Caki2 (cell line): ENCODE results near the gene FANK1. TPM values are rescaled to one million over a fixed set of nuclear protein-coding genes. Genes with fewer than 3 reads are reported as not detected.

Experiments
- DNase-seq: peaks from one replicate; pipeline ENCODE4 v3.0.0-alpha.2; 2015; ENCODE audit warnings: low read depth
- in situ Hi-C: cut with HindIII; loops from 2 replicates; pipeline ENCODE4 v1.10.0; 2016; ENCODE audit warnings: low sequenced_read_pairs, low pct_unique_long_range_greater_than_20kb, mixed read lengths
- total RNA-seq: library from RNA; depleted of rRNA; stranded (reverse); fragments of >200 nt; shearing (Covaris generic); gene quantifications from 2 replicates; pipeline ENCODE4 v1.2.3, GENCODE V29; 2014; ENCODE audit warnings: low replicate concordance

The FANK1 gene
- total RNA-seq, 1 experiment from 2014 or later = 6.8 TPM

DNA sequence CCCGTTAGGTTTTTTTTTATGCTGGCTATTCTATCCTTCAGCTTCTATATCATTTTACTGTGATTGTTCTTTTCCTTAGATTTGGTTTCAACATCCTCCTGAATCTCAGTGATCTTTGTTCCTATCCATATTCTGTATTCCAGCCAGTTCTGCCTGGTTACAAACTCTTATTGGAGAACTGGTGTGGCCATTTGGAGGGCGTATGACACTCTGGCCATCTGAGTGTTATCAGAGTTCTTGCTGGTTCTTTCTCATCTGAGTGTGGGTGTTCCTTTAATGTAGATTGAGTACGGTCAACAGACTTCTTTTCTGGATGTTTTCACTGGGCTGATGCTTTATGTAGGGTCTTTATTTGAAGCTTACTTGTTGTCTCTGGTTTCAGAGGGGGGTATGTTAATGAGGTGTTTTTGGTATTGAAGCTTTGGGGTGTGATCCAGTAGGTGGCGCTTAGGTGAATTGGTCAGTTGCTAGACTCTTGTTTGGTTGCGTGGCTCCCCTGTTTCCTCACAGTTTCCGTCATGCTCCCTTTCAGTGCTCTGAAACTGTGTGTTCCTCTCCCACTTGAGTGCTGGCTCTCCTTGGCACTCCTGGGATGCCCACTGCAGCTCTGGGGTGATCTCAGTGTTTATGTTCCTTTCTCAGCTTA lies 80.7 kb downstream of the FANK1 start:
- in situ Hi-C loops = no loop called here
- no peak for DNase-seq

DNA sequence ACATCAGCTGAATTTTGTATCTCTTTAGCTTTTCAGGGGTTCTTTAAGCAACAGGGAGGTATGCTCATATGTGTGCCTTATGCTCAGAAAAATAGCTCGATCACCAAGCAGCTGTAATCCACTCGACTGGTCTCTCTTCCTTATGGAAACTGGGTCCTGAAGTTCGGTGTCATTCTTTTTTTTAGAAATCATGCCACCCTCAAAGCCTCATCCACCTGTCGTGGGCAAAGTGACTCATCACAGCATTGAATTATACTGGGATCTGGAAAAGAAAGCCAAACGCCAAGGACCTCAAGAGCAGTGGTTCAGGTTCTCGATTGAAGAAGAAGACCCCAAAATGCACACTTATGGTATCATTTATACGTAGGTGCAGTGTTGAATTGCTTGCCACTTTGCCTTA lies 83.6 kb downstream of the FANK1 start:
- no peak for DNase-seq
- in situ Hi-C loops = no loop called here

DNA sequence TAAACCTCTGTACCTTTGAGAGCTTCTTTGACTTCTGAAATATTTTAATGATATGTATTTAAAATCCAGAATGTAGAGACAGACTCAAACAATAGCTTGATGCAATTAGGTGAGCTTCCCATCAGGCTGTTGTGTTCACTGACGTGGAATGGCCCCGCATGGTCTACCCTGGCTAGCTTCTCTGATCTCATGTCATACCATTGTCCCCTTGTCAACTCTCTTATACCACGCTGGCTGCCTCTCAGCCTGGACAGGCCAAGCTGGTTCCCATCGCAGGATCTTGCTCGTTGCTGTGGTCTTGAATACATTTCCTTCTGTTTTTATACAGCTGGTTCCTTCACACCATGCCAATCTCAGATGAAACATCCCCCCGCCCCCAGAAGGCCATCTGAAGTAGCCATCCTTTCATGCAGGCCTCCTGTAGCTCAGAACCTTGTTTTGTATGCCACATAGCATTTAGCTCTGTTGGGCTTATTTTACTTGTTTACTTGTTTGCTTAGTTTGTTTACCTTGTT lies 84.2 kb downstream of the FANK1 start:
- in situ Hi-C loops = no loop called here
- DNase-seq = no peak

DNA sequence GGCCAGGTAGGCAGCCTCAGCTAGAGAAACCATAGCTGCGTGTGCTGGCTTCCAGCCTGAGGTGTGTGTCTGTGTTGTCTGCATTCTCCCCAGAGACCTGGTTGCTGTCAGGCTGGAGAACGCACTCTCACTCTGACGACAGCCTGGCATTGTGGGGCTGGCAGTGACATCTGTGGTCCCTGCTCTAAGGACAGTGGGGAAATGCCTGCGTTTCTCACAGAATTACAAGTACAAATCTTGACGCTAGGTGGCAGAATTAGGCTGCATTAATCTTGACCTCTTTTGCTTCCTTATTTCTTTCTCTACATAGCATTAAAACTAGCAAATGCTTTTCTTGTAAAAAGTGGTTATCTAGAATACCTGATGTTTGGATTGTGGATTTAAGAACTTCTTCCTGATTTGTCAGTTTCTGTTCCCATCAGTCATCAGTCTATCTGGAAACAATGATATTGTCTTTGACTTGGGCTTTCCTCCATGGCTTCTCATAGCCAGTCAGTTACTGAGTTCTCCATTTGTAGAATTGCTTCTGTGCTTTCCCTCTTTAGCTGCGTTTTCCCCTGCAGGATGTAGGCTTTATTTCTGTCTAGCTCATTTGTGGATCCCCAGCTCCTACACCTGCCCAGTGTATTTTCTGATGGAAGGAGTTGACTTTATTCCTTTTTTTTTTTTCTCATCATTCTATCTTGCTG lies 86.0 kb downstream of the FANK1 start:
- in situ Hi-C loops = no loop called here
- DNase-seq = peak; percentile 86

DNA sequence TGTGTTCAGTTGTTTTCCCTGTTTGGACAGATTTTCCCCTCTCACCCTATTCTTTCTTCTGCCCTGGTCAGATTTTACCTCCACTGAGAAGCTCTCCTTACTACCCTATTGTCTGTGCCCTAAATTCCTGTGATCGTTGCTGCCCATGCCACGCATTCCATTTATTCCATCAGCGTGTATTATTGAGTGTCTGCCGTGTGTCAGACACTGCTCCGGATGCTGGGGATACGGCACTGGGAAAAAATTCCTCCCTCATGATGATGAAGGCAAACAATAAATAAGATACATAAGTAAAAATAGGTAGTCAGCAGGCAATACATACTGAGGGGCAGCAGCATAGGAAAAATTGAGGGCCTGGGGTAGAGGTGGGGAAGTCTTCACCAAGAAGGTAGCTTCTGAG lies 86.8 kb downstream of the FANK1 start:
- in situ Hi-C loops = no loop called here
- no peak for DNase-seq

DNA sequence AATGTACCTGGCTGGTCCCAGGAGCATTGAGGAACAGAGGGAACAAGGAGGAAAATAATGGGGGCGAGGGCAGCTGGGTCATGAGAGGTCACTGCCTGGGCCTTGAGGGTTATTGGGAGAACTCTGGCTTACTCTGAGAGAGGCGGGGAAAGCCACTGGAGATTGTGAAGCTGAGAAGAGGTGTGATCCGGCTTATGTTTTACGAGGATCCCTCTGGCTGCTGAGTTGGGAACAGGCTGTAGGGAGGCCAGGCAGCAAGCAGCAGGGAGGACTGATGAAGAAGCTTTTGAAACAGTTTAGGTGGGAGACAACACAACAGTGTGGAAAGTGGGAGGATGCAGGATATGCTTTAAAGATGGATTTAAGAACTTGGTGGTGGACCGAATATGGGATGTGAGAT lies 87.3 kb downstream of the FANK1 start:
- no peak for DNase-seq
- in situ Hi-C loops = no loop called here

DNA sequence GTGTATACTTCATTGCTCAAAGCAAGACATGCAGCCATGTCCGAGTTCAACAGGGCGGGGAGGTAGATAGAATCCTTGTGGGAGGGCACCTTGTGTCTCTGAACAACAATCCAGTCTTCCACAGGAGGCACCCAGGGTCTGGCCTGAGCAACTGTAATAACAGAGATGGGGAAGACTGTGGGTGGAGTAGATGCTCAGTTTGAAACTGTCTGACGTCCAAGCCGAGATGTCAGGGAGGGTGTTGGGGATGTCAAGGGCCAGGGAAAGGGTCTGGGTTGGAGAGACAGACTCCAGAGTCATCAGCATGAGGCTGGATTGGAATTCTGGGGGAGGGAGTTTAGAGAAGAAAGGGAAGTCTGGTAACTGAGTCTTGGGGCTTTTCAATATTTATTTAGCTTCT lies 88.0 kb downstream of the FANK1 start:
- DNase-seq = no peak
- in situ Hi-C loops = no loop called here

DNA sequence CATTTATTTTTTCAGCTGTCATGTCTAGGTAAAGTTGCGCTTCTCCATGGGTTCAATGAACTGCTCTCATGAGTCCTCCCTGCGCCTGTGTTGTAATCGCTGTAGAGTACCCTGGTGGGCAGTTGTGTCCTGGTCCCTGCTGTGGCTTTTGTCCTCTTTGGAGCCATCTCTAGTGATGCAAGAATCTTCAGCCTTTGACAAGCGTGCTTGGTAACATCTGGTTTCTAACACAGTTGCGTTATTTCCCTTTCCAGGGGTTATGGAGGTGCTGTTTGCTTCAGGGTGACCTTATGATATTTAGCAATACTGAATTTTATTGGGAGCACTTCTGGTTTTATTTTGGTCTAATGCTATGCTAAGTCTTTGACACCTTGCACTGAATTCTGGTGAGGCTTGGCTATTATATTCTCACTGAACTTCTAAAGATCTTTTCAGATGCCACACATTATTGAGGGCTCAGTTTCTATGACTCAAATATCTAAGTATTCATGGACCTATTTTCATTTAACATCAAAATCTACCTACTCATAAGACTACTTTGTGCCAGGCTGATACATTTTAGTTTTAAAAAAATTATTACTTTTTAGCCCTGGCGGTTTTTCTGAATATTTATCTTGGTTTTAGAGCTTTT lies 88.6 kb downstream of the FANK1 start:
- in situ Hi-C loops = no loop called here
- DNase-seq = no peak

DNA sequence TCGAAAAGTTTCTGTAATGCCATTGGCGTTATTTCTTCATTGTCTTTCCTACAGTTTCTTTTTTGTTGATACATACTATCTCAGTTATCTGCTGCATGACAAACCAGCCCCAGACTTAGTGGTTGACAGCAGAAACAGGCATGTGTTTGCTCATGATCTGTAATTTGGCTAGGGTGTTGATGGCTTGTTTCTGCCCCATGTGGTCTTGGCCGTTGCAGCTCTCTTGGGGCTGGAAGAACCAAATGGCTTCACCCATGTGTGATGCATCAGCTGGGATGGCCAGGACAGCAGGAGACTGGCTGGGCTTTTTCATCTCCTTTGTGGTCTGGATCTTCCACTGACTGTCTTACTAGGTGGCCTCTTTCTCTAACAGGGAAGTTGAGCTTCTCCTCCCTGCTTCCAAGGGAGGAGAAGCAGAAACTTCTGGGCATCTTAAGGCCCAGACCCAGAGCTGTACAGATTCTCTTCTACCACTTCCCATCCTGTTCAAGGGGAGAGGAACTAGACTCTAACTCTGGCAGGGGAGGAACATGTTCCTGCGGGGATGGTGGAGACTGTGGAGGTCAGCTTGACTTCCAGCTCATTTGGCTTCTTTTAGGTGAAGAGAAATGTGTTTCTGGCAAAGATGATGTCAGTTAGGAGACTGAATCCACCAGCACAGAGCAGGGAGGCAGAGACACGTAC lies 89.3 kb downstream of the FANK1 start:
- no peak for DNase-seq
- in situ Hi-C loops = no loop called here

DNA sequence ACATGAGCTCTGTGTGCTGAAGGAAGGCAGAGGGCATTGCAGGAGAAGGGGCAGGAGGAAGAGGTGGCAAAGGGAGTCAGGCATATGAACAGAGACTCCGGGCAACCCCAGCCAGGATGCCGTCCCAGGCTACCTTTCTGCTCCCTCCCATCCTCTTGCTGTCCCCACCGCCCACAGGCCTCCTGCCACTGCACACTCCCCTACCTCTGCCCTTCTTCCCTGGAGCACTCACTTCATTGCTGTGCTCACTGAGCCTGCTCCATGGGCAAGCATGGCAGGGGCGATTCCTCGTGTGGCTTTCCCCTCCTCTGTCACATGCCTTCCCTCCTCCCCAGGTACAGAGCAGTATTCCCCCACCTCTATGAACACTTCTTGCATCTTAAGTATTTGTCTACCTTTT lies 93.4 kb downstream of the FANK1 start:
- DNase-seq = no peak
- in situ Hi-C loops = no loop called here

DNA sequence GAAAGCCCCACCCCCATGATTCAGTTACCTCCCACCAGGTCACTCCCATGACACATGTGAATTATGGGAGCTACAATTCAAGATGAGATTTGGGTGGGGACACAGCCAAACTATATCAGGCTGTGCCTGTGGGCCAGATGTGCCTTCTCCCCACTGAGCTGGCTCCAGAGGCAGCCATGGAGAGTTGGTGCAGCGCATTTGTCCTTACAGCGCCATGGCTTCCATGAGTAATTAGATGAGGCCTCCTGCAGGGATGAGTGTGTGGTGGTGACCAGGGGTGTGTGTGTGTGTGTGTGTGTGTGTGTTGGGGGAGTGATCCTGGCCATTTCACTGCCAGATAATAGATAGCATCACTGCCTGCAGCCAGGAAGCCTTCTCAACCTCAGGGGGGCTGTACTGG lies 94.6 kb downstream of the FANK1 start:
- DNase-seq = no peak

DNA sequence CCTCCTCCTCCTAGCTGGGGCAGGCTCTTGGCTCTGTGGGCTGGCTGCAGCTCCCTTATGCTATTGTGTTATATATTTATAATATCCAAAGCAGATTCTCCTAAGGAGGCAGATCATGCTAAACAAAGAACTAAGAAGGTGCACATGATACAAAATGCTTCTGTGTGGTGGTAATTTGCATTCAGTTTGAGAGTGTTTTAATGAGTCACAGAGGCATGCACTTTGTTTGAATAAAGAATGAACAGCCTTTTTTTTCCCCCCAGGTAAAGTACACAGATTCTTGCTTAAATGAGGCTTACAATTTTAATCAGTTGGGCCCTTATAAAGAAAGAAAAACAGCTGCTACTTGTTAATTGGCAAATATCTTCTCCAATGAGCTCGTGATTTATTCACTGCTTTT lies 95.0 kb downstream of the FANK1 start:
- in situ Hi-C loops = no loop called here
- DNase-seq = no peak

More for the DNA sequence above, 94.6 kb downstream of the FANK1 start:
- in situ Hi-C loops = no loop called here

DNA sequence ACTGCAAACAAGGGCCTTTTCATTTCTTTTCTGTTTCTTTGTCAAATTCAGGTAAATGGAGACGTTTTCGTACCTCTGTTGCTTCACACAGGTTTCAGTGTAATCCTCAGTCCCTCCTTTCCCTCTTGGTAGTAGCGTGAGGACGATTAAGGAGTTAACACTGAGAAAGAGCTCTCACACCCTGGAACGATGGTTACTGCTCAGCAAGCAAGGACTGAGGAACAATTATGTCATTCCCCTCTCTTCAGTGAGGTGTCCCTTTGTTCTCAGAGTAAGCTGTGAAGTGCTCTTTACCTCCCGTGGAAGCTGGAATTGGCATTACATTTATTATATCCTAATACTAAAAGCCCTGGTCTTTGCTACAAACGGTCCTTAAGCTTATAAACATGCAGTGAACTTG lies 95.9 kb downstream of the FANK1 start:
- in situ Hi-C loops = no loop called here

DNA sequence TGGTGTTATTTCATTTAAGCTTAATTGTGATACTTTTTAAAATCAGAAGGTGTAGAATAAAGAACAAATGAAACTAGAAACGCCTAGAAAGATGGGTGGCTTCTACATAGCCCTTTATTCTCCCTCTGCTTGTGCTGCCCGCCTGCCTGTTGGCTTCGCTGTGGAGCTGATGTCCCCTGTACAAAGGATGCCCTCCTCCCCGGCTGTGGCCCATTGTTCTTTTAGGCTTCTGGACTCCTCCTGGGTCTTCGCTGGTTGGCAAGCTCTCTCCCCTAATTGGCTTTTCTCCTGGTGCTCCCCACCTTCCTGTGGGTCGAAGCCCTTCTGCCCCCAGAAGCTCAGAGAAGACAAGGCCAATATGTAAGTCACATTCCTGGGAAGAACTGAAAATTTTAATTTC lies 98.2 kb downstream of the FANK1 start:
- DNase-seq = no peak
- in situ Hi-C loops = no loop called here

More for the DNA sequence above, 95.9 kb downstream of the FANK1 start:
- no peak for DNase-seq

DNA sequence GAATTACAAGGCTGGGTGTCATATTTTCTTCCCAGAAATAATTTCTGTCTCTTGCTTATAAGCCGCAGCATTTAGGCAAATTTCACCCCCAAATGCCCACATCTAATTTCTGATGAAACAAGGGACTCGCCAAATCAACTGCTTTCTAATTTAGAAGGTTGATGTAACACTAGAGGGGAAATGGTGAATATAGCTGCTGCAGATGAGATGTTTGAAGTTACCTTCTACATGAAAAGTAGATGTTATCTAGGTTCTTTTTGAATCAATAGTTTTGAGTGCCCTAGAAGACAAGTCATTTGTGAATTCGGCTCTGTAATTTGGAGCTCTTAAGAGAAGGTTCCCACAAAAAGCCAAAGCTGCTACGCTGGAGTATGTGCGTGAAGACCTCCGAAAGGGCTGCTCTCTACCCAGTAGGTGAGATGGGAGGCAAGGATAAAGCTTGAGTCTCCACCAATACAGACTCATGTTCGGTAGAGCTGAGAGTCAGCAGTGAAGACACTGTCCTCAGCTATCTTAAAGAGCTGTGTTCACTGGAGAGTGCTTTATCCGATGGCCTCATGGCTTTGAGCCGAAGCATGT lies 99.5 kb downstream of the FANK1 start:
- in situ Hi-C loops = no loop called here

DNA sequence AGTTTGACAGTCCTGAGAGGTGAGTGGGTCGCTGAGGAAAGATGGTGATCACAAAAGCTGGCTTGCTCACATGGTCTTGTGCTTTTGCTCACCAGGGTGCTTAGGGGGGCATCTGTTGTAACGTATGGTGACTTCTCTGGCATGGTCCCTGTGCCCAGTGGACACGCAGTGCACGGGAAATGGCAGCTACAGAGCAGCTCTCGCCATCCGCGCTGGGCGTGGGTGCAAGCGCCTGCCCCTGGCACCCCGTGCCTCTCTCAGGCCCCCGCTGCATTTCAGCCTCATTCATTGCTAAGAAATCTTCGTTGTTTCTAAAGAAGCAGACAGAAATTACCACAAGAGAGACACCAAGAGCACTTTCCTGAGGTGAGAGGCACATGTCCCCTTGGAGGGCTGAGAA lies 101.2 kb downstream of the FANK1 start:
- DNase-seq = no peak
- in situ Hi-C loops = no loop called here

More for the DNA sequence above, 99.5 kb downstream of the FANK1 start:
- DNase-seq = no peak

DNA sequence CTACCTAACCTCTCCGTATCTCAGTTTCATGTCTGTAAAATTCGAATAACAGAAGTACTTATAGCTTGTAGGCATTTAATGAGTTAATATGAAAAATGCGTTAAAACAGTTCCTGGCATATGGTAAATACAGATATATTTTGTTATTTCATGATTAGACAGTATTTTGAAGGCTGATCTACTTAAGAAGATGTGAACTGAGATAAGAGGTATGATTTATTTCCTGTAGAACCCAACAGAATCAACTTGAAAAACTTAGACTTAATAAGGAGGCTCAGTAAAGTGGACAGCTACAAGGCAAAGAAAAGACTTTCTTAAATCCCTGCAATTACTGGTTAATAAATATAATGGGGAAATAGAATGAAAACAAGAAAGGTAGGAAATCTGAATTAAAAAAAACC lies 103.3 kb downstream of the FANK1 start:
- in situ Hi-C loops = no loop called here
- DNase-seq = no peak

DNA sequence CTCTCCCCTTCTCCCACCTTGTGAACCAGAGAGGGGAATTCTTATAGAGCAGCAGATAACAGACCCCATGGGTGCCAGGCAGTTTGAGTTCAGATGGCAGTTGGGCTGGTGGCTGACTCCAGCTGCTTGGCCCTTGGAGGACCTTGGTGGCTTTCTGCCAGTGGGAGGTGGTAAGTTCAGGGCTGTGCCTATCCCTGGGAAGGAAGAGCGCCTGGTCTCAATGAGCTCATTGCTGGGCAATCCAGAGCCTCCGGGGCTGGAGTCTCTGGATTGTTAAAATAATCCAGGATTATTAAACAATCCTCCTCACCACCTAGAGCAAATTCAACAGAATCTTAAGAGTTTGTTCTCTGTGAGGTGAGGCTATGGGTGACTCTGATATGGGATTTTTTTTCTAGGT lies 105.2 kb downstream of the FANK1 start:
- no peak for DNase-seq
- in situ Hi-C loops = no loop called here

DNA sequence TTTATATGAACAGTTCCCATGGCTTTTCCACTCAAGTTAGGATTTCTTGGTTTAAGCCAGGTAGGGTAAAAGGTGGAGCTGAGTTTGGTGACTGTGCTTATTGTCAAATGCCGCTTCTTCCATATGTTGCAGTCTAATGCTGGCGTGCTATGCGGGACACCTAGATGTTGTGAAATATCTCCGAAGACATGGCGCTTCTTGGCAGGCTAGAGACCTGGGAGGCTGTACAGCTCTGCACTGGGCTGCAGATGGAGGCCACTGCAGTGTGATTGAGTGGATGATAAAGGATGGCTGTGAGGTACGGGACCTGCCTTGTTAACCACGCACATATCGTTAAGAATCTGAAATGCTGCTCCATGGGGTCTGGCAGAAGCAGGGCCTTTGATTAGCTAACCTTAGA lies 108.4 kb downstream of the FANK1 start:
- in situ Hi-C loops = no loop called here
- DNase-seq = no peak
